SK-N-SH treated with all-trans-retinoic acid at 6 μM for 48 hours (cell line): ENCODE data around the gene CAMKMT.

Experiments
- ARNTL ChIP-seq: fragments of 450-650 bp; formaldehyde crosslinking; IDR thresholded peaks from 2 replicates; pipeline ENCODE4 v1.5.0; 2020; ENCODE audit warnings: low read depth, mild to moderate bottlenecking, moderate library complexity, borderline replicate concordance
- ISL1 ChIP-seq: fragments of 250-450 bp; sonication (Bioruptor Pico); IDR thresholded peaks from 2 replicates; pipeline ENCODE4 v2.1.2; 2022; ENCODE audit warnings: mild to moderate bottlenecking, moderate library complexity
- RARB ChIP-seq: fragments of 250-450 bp; sonication (Bioruptor Pico); IDR thresholded peaks from 2 replicates; pipeline ENCODE4 v1.8.0; 2021; ENCODE audit warnings: mild to moderate bottlenecking, moderate library complexity
- SNAI2 ChIP-seq: fragments of 250-450 bp; sonication (Bioruptor Pico); IDR thresholded peaks from 2 replicates; pipeline ENCODE4 v1.5.0; 2020; ENCODE audit warnings: mild to moderate bottlenecking, moderate library complexity
- TCF4 ChIP-seq: fragments of 250-450 bp; sonication (Bioruptor Pico); IDR thresholded peaks from 2 replicates; pipeline ENCODE4 v1.8.0; 2021; ENCODE audit warnings: mild to moderate bottlenecking, moderate library complexity, borderline replicate concordance
- TOX ChIP-seq: fragments of 250-450 bp; sonication (Bioruptor Pico); IDR thresholded peaks from 2 replicates; pipeline ENCODE4 v1.8.0; 2021; ENCODE audit warnings: mild to moderate bottlenecking, moderate library complexity, borderline replicate concordance
- ZC3H10 ChIP-seq: fragments of 250-450 bp; sonication (Bioruptor Pico); IDR thresholded peaks from 2 replicates; pipeline ENCODE4 v1.5.1; 2021; ENCODE audit warnings: mild to moderate bottlenecking, moderate library complexity
- ZFP30 ChIP-seq: fragments of 450-650 bp; formaldehyde crosslinking; IDR thresholded peaks from 2 replicates; pipeline ENCODE4 v1.5.0; 2022; ENCODE audit warnings: mild to moderate bottlenecking, moderate library complexity
- ZNF70 ChIP-seq: fragments of 450-650 bp; formaldehyde crosslinking; IDR thresholded peaks from 2 replicates; pipeline ENCODE4 v1.5.0; 2020; ENCODE audit warnings: mild to moderate bottlenecking, moderate library complexity
- TF ChIP-seq, protein P1 (sequence below): fragments of 250-450 bp; sonication (Bioruptor Pico); IDR thresholded peaks from 2 replicates; pipeline ENCODE4 v1.8.0; 2020; ENCODE audit warnings: mild to moderate bottlenecking, moderate library complexity, borderline replicate concordance
- TF ChIP-seq, protein P2 (sequence below): fragments of 250-450 bp; sonication (Bioruptor Pico); IDR thresholded peaks from 2 replicates; pipeline ENCODE4 v1.5.0; 2020; ENCODE audit warnings: mild to moderate bottlenecking, moderate library complexity

DNA sequence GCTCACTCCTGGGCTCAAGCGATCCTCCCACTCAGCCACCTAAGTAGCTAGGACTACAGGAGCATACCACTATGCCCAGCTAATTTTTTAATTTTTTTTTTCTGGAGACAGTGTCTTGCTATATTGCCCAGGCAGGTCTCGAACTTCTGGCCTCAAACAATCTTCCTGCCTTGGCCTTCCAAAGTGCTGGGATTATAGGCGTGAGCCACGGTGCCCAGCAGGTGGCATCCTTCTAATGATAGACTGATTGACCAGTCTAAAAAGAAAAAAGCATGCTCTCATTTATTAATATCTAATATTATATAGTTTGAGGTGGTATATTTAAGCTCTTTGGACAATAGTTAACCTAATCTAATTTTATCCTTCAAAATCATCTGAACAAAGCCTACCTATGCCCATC lies 198.6 kb downstream of the CAMKMT start:
- TF ChIP-seq ZC3H10 (no peak), TCF4 (CRISPR knock-in tag) (no peak), ARNTL (CRISPR knock-in tag) (no peak), ISL1 (CRISPR knock-in tag) (no peak), ZNF70 (CRISPR knock-in tag) (no peak), TOX (CRISPR knock-in tag) (no peak), ZFP30 (CRISPR knock-in tag) (no peak), RARB (CRISPR knock-in tag) (no peak), SNAI2 (CRISPR knock-in tag) (no peak)
- TF ChIP-seq, protein P1, sequence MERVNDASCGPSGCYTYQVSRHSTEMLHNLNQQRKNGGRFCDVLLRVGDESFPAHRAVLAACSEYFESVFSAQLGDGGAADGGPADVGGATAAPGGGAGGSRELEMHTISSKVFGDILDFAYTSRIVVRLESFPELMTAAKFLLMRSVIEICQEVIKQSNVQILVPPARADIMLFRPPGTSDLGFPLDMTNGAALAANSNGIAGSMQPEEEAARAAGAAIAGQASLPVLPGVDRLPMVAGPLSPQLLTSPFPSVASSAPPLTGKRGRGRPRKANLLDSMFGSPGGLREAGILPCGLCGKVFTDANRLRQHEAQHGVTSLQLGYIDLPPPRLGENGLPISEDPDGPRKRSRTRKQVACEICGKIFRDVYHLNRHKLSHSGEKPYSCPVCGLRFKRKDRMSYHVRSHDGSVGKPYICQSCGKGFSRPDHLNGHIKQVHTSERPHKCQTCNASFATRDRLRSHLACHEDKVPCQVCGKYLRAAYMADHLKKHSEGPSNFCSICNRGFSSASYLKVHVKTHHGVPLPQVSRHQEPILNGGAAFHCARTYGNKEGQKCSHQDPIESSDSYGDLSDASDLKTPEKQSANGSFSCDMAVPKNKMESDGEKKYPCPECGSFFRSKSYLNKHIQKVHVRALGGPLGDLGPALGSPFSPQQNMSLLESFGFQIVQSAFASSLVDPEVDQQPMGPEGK (CRISPR knock-in tag), result no peak
- TF ChIP-seq, protein P2, sequence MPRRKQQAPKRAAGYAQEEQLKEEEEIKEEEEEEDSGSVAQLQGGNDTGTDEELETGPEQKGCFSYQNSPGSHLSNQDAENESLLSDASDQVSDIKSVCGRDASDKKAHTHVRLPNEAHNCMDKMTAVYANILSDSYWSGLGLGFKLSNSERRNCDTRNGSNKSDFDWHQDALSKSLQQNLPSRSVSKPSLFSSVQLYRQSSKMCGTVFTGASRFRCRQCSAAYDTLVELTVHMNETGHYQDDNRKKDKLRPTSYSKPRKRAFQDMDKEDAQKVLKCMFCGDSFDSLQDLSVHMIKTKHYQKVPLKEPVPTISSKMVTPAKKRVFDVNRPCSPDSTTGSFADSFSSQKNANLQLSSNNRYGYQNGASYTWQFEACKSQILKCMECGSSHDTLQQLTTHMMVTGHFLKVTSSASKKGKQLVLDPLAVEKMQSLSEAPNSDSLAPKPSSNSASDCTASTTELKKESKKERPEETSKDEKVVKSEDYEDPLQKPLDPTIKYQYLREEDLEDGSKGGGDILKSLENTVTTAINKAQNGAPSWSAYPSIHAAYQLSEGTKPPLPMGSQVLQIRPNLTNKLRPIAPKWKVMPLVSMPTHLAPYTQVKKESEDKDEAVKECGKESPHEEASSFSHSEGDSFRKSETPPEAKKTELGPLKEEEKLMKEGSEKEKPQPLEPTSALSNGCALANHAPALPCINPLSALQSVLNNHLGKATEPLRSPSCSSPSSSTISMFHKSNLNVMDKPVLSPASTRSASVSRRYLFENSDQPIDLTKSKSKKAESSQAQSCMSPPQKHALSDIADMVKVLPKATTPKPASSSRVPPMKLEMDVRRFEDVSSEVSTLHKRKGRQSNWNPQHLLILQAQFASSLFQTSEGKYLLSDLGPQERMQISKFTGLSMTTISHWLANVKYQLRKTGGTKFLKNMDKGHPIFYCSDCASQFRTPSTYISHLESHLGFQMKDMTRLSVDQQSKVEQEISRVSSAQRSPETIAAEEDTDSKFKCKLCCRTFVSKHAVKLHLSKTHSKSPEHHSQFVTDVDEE (CRISPR knock-in tag), result no peak
